T-helper 1 cell treated with Interleukin-12 subunit alpha and Interleukin-12 subunit beta and Interleukin-4 antibody, amounts not matched to agents 30 μg/mL and 1 μg/mL, for 36 hours (primary cell): ENCODE measurements around the gene ORMDL1.
"Not testable (repeated sequence)": the region's sequence is repeated elsewhere in the genome, so short reads cannot be mapped to it uniquely, and the experiment has no call there.

ENCODE experiments used
- H3K27ac Mint-ChIP-seq: one replicate; pipeline ENCODE4 v1.8.0; 2021; ENCODE audit warnings: mild to moderate bottlenecking, mixed read lengths
- H3K27me3 Mint-ChIP-seq: one replicate; pipeline ENCODE4 v1.8.0; 2021; ENCODE audit warnings: low read depth, mixed read lengths
- H3K36me3 Mint-ChIP-seq: one replicate; pipeline ENCODE4 v1.8.0; 2021; ENCODE audit warnings: low read depth, mixed read lengths
- H3K4me1 Mint-ChIP-seq: one replicate; pipeline ENCODE4 v1.8.0; 2021; ENCODE audit warnings: low read depth, mixed read lengths
- H3K4me3 Mint-ChIP-seq: one replicate; pipeline ENCODE4 v1.8.0; 2021; ENCODE audit warnings: mild to moderate bottlenecking, moderate library complexity, mixed read lengths
- H3K9me3 Mint-ChIP-seq: one replicate; pipeline ENCODE4 v1.8.0; 2021; ENCODE audit warnings: mixed read lengths

Gene ORMDL1

GRCh38 chr2:189798312-189799029, 14.3 kb upstream of the ORMDL1 start:
- H3K4me3 Mint-ChIP-seq = no peak overlapping the region
- H3K36me3 Mint-ChIP-seq = peaks cover 14% of the 10 kb centered on the region
- no peak overlapping the region for H3K27ac Mint-ChIP-seq
- H3K27me3 Mint-ChIP-seq = no peaks in the 10 kb centered on the region
- no peaks in the 10 kb centered on the region for H3K4me1 Mint-ChIP-seq
- H3K9me3 Mint-ChIP-seq = no peaks in the 10 kb centered on the region

GRCh38 chr2:189797902-189798301, 13.8 kb upstream of the ORMDL1 start:
- Mint-ChIP-seq H3K4me3 (no peak overlapping the region), H3K4me1 (no peaks in the 10 kb centered on the region), H3K36me3 (peaks cover 19% of the 10 kb centered on the region), H3K27ac (no peak overlapping the region), H3K27me3 (no peaks in the 10 kb centered on the region), H3K9me3 (no peaks in the 10 kb centered on the region)

GRCh38 chr2:189794310-189794709, 10.2 kb upstream of the ORMDL1 start:
- no peaks in the 10 kb centered on the region for H3K27me3 Mint-ChIP-seq
- no peak overlapping the region for H3K4me3 Mint-ChIP-seq
- H3K4me1 Mint-ChIP-seq = peaks cover 4% of the 10 kb centered on the region
- H3K9me3 Mint-ChIP-seq = no peaks in the 10 kb centered on the region
- peaks cover 20% of the 10 kb centered on the region for H3K36me3 Mint-ChIP-seq
- H3K27ac Mint-ChIP-seq = no peak overlapping the region

- Mint-ChIP-seq H3K9me3 (no peaks in the 10 kb centered on the region), H3K27ac (peak overlapping the region; percentile 36), H3K36me3 (peaks cover 25% of the 10 kb centered on the region), H3K27me3 (no peaks in the 10 kb centered on the region), H3K4me3 (no peak overlapping the region), H3K4me1 (peaks cover 12% of the 10 kb centered on the region)
These were observed 7.4 kb upstream of the ORMDL1 start for GRCh38 chr2:189791338-189792042.

- Mint-ChIP-seq H3K4me1 (peaks cover 41% of the 10 kb centered on the region), H3K36me3 (peaks cover 44% of the 10 kb centered on the region), H3K27ac (peak overlapping the region; percentile 91)
These were observed 650 bp downstream of the ORMDL1 start for GRCh38 chr2:189783451-189783926.

GRCh38 chr2:189782221-189782671, 1.9 kb downstream of the ORMDL1 start:
- Mint-ChIP-seq H3K27me3 (no peaks in the 10 kb centered on the region), H3K4me3 (peak overlapping the region; percentile 90), H3K9me3 (no peaks in the 10 kb centered on the region), H3K27ac (peak overlapping the region; percentile 72), H3K36me3 (peaks cover 42% of the 10 kb centered on the region), H3K4me1 (peaks cover 37% of the 10 kb centered on the region)

More at GRCh38 chr2:189783451-189783926, 650 bp downstream of the ORMDL1 start:
- H3K9me3 Mint-ChIP-seq = no peaks in the 10 kb centered on the region
- H3K27me3 Mint-ChIP-seq = no peaks in the 10 kb centered on the region
- H3K4me3 Mint-ChIP-seq = peak overlapping the region; percentile 90

GRCh38 chr2:189772212-189772611, 11.9 kb downstream of the ORMDL1 start:
- Mint-ChIP-seq H3K27me3 (no peaks in the 10 kb centered on the region), H3K27ac (no peak overlapping the region), H3K4me1 (peaks cover 2% of the 10 kb centered on the region), H3K4me3 (no peak overlapping the region), H3K9me3 (no peaks in the 10 kb centered on the region), H3K36me3 (peaks cover 33% of the 10 kb centered on the region)

- Mint-ChIP-seq H3K36me3 (peaks cover 36% of the 10 kb centered on the region), H3K27me3 (no peaks in the 10 kb centered on the region), H3K27ac (no peak overlapping the region), H3K9me3 (no peaks in the 10 kb centered on the region), H3K4me1 (no peaks in the 10 kb centered on the region), H3K4me3 (no peak overlapping the region)
These were observed 13.4 kb downstream of the ORMDL1 start for GRCh38 chr2:189770590-189771322.

GRCh38 chr2:189763908-189764661, 20.1 kb downstream of the ORMDL1 start:
- Mint-ChIP-seq H3K9me3 (no peaks in the 10 kb centered on the region), H3K4me3 (no peak overlapping the region), H3K27ac (no peak overlapping the region)

GRCh38 chr2:189762551-189763298, 21.4 kb downstream of the ORMDL1 start, which contains the start of gene OSGEPL1:
Gene OSGEPL1 (minus strand): TSS chr2:189762792. CDS start chr2:189761640, 1,152 bp downstream.
- Mint-ChIP-seq H3K36me3 (peaks cover 9% of the 10 kb centered on the region), H3K27me3 (no peaks in the 10 kb centered on the region), H3K9me3 (no peaks in the 10 kb centered on the region), H3K4me3 (peak within 1 kb of the TSS; percentile 95), H3K4me1 (peaks cover 9% of the 10 kb centered on the region), H3K27ac (peak within 1 kb of the TSS; percentile 99)

More at GRCh38 chr2:189763908-189764661, 20.1 kb downstream of the ORMDL1 start:
- Mint-ChIP-seq H3K36me3 (peaks cover 15% of the 10 kb centered on the region), H3K27me3 (no peaks in the 10 kb centered on the region), H3K4me1 (peaks cover 9% of the 10 kb centered on the region)

GRCh38 chr2:189762229-189762550, 21.9 kb downstream of the ORMDL1 start:
- Mint-ChIP-seq H3K27ac (peak overlapping the region; percentile 99), H3K4me3 (peak overlapping the region; percentile 95), H3K9me3 (no peaks in the 10 kb centered on the region), H3K4me1 (peaks cover 9% of the 10 kb centered on the region), H3K36me3 (peaks cover 9% of the 10 kb centered on the region), H3K27me3 (no peaks in the 10 kb centered on the region)

- H3K27me3 Mint-ChIP-seq = not testable (repeated sequence)
These were observed 24.0 kb downstream of the ORMDL1 start for GRCh38 chr2:189760154-189760553.

GRCh38 chr2:189756311-189756952, 27.7 kb downstream of the ORMDL1 start:
- Mint-ChIP-seq H3K27me3 (no peaks in the 10 kb centered on the region), H3K27ac (no peak overlapping the region), H3K4me3 (no peak overlapping the region), H3K4me1 (no peaks in the 10 kb centered on the region), H3K9me3 (no peaks in the 10 kb centered on the region), H3K36me3 (peaks cover 2% of the 10 kb centered on the region)

More at GRCh38 chr2:189760154-189760553, 24.0 kb downstream of the ORMDL1 start:
- not testable (repeated sequence) for H3K27ac Mint-ChIP-seq, H3K4me1 Mint-ChIP-seq, H3K4me3 Mint-ChIP-seq, H3K36me3 Mint-ChIP-seq, H3K9me3 Mint-ChIP-seq
